Astrocyte (in vitro differentiated cells and primary cell): ENCODE measurements around the gene PPP1R9A.

Source experiments
- EZH2 ChIP-seq: IDR thresholded peaks from 2 replicates; pipeline ENCODE4 v1.6.1; 2012; ENCODE audit warnings: mild to moderate bottlenecking, low read length, inconsistent platforms; ENCODE audit not compliant: insufficient read depth
- TF ChIP-seq, protein P1 (sequence below): IDR thresholded peaks from 2 replicates; pipeline ENCODE4 v1.5.1; 2011; ENCODE audit warnings: low read depth, mild to moderate bottlenecking, inconsistent platforms, low read length, moderate library complexity; ENCODE audit not compliant: insufficient read depth

DNA sequence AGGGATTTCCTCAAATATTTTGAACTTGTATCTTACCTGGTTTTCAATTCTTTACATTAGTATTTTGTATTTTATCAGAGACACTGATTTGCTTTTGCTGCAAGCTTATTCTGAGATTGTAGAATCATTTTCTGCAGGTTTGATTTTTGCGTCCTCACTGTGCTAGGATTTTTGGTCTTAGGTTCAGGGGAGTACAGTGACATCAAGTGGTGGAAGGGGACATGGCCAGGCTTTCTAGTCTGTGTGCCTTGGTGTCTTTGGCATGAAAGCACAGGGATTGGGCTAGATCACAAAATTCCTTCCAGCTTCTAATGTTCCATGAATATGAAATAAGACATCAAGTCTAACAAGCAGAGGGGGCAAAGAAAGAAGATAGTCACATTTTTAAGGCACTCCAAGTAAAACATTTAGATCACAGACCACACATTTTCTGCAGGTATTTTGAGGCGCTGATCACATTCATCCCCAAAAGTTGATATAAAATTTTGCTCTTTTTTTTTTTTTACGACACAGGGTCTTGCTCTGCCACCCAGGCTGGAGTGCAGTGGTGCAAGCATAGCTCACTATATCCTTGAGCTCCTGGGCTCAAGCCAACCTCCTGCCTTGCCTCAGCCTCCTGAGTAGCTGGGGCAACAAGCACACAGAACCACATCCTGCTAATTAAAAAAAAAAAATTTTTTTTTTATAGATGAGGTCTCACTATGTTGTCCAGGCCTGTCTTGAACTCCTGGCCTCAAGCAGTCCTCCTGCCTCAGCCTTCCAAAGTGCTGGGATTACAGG is 292.6 kb downstream of the PPP1R9A start:
- TF ChIP-seq EZH2, result no peak
- TF ChIP-seq, protein P1, sequence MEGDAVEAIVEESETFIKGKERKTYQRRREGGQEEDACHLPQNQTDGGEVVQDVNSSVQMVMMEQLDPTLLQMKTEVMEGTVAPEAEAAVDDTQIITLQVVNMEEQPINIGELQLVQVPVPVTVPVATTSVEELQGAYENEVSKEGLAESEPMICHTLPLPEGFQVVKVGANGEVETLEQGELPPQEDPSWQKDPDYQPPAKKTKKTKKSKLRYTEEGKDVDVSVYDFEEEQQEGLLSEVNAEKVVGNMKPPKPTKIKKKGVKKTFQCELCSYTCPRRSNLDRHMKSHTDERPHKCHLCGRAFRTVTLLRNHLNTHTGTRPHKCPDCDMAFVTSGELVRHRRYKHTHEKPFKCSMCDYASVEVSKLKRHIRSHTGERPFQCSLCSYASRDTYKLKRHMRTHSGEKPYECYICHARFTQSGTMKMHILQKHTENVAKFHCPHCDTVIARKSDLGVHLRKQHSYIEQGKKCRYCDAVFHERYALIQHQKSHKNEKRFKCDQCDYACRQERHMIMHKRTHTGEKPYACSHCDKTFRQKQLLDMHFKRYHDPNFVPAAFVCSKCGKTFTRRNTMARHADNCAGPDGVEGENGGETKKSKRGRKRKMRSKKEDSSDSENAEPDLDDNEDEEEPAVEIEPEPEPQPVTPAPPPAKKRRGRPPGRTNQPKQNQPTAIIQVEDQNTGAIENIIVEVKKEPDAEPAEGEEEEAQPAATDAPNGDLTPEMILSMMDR, result peak; percentile 73
